ENCODE measurements around the gene GUCA2A.

- TF ChIP-seq JUN (IDR thresholded peaks at IDR 0.05; ENCODE audit: borderline replicate concordance, low read depth, low read length) (no peak), JUN (CRISPR knock-in tag; IDR thresholded peaks at IDR 0.05; ENCODE audit: borderline replicate concordance) (no peak), NR2C1 (IDR thresholded peaks at IDR 0.05) (no peak), NR2C1 (tag; IDR thresholded peaks at IDR 0.05) (no peak), ATF3 (IDR thresholded peaks at IDR 0.05) (no peak), ATF3 (CRISPR knock-in tag; conservative IDR thresholded peaks at IDR 0.05) (no peak), CBX8 (IDR thresholded peaks at IDR 0.05; ENCODE audit: borderline replicate concordance, extremely low read depth, low read depth, low read length, poor library complexity, severe bottlenecking) (no peak), JUNB (CRISPR knock-in tag; conservative IDR thresholded peaks at IDR 0.05) (no peak), CTCF (IDR thresholded peaks at IDR 0.05 in 2 of 3, conservative IDR thresholded peaks at IDR 0.05 in 1 of 3; ENCODE audit: insufficient read depth in 2 of 3, low read depth in 1 of 3, low read length in 3 of 3) (no peak), ZNF3 (CRISPR knock-in tag; IDR thresholded peaks at IDR 0.05) (no peak), POLR2AphosphoS5 (IDR thresholded peaks at IDR 0.05; ENCODE audit: control insufficient read depth, insufficient read depth, low read depth, low read length) (no peak), MYBL2 (IDR thresholded peaks at IDR 0.05; ENCODE audit: low read depth) (no peak), MYBL2 (CRISPR knock-in tag; IDR thresholded peaks at IDR 0.05; ENCODE audit: borderline replicate concordance) (no peak), NFE2 (IDR thresholded peaks at IDR 0.05; ENCODE audit: low read depth) (no peak), GTF2F1 (IDR thresholded peaks at IDR 0.05; ENCODE audit: low read depth, low read length) (no peak), HNRNPUL1 (IDR thresholded peaks at IDR 0.05; ENCODE audit: low read length) (no peak), BCL6 (CRISPR knock-in tag; IDR thresholded peaks at IDR 0.05) (no peak)
These were observed 45.1 kb upstream of the GUCA2A start for GRCh38 chr1:42209526-42210251.

Data from K562 (cell line).